Adrenal gland (tissue), 5 donors: ENCODE data around the gene TNXB.

Source experiments
- POLR2A ChIP-seq, 2 donors: fragments of 450-650 bp; IDR thresholded peaks; one replicate each; pipeline ENCODE4 v1.6.1; 2017; ENCODE audit warnings: antibody characterized with exemption in 2 of 2, mild to moderate bottlenecking in 2 of 2, moderate library complexity in 1 of 2
- TF ChIP-seq, protein P1 (sequence below), 6 experiments: fragments of 450-650 bp in 4 of 6; fragments of 200-600 bp in 2 of 6; sonication (generic) in 1 of 6; IDR thresholded peaks; 1 replicate in 5 of 6; 2 replicates in 1 of 6; pipeline versions ENCODE4 v1.5.1 to v1.8.0; 2016 to 2021; ENCODE audit warnings: antibody characterized with exemption in 6 of 6, mild to moderate bottlenecking in 2 of 6, moderate library complexity in 1 of 6
- donor health status: DM: no; HTN: no; CAD: no.

DNA sequence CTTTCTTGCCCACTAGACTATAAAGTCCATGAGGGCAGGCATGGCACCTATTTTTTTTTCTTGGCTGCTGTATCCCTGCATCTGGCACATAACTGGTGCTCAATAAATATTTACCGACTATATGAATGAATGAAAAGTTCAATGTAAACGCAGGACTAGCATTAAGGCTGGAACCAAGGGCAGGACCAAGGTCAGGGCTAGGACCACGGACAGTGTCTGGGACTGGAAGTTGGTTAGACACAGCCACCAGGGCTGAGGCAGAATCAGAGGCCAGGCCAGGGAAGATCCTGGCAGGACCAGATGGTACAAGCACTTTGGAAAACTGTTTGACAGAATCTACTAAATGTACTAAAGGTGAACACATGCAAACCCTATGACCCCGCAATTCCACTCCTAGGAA lies 3.7 kb downstream of the TNXB start:
- TF ChIP-seq, protein P1, sequence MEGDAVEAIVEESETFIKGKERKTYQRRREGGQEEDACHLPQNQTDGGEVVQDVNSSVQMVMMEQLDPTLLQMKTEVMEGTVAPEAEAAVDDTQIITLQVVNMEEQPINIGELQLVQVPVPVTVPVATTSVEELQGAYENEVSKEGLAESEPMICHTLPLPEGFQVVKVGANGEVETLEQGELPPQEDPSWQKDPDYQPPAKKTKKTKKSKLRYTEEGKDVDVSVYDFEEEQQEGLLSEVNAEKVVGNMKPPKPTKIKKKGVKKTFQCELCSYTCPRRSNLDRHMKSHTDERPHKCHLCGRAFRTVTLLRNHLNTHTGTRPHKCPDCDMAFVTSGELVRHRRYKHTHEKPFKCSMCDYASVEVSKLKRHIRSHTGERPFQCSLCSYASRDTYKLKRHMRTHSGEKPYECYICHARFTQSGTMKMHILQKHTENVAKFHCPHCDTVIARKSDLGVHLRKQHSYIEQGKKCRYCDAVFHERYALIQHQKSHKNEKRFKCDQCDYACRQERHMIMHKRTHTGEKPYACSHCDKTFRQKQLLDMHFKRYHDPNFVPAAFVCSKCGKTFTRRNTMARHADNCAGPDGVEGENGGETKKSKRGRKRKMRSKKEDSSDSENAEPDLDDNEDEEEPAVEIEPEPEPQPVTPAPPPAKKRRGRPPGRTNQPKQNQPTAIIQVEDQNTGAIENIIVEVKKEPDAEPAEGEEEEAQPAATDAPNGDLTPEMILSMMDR (IDR thresholded peaks at IDR 0.05) = no peak
- TF ChIP-seq POLR2A (IDR thresholded peaks at IDR 0.05) = no peak
